Mesendoderm (in vitro differentiated cells): ENCODE results near the gene ADAMTSL1.

Source experiments
- DNase-seq: peaks from one replicate; pipeline ENCODE4 v3.0.0; 2013
- H2AK5ac ChIP-seq: 2 replicates; pipeline ENCODE4 v1.6.1; 2013; ENCODE audit warnings: low read length, inconsistent platforms
- H2BK120ac ChIP-seq: 2 replicates; pipeline ENCODE4 v1.6.1; 2013; ENCODE audit warnings: low read depth, mild to moderate bottlenecking, low read length, moderate library complexity, mixed read lengths
- H2BK15ac ChIP-seq: replicated peaks from 2 replicates; pipeline ENCODE4 v1.6.1; 2013; ENCODE audit warnings: low read depth, mild to moderate bottlenecking, moderate library complexity
- H2BK5ac ChIP-seq: 2 replicates; pipeline ENCODE4 v1.6.1; 2013; ENCODE audit warnings: low read length, inconsistent platforms
- H3K18ac ChIP-seq: 2 replicates; pipeline ENCODE4 v1.6.1; 2013; ENCODE audit warnings: mild to moderate bottlenecking, low read length, mixed read lengths
- H3K23ac ChIP-seq: one replicate; pipeline ENCODE4 v1.6.1; 2013; ENCODE audit warnings: low read length
- H3K27ac ChIP-seq: 2 replicates; pipeline ENCODE4 v1.5.1; 2013; ENCODE audit warnings: low read depth, mild to moderate bottlenecking, inconsistent platforms, low read length, moderate library complexity
- H3K27me3 ChIP-seq: 2 replicates; pipeline ENCODE4 v1.6.1; 2013; ENCODE audit warnings: low read length, control low read depth, mild to moderate bottlenecking, inconsistent platforms; ENCODE audit not compliant: insufficient read depth, poor library complexity
- H3K36me3 ChIP-seq: 2 replicates; pipeline ENCODE4 v1.6.1; 2013; ENCODE audit warnings: low read length, inconsistent platforms; ENCODE audit not compliant: control insufficient read depth, insufficient read depth
- H3K4ac ChIP-seq: one replicate; pipeline ENCODE4 v1.6.1; 2013; ENCODE audit warnings: low read depth, mild to moderate bottlenecking, low read length, moderate library complexity
- H3K4me1 ChIP-seq: 2 replicates; pipeline ENCODE4 v1.6.1; 2013; ENCODE audit warnings: low read depth, low read length, inconsistent platforms; ENCODE audit not compliant: control insufficient read depth
- H3K4me2 ChIP-seq: 2 replicates; pipeline ENCODE4 v1.6.1; 2013; ENCODE audit warnings: low read length
- H3K4me3 ChIP-seq: 2 replicates; pipeline ENCODE4 v1.5.1; 2013; ENCODE audit warnings: mild to moderate bottlenecking, low read length
- H3K56ac ChIP-seq: one replicate; pipeline ENCODE4 v1.6.1; 2013; ENCODE audit warnings: low read length
- H3K79me1 ChIP-seq: 2 replicates; pipeline ENCODE4 v1.6.1; 2013; ENCODE audit warnings: low read length, inconsistent platforms
- H3K79me2 ChIP-seq: 2 replicates; pipeline ENCODE4 v1.6.1; 2013; ENCODE audit warnings: mild to moderate bottlenecking, low read length; ENCODE audit not compliant: control insufficient read depth, insufficient read depth
- H3K9ac ChIP-seq: 2 replicates; pipeline ENCODE4 v1.6.1; 2013; ENCODE audit warnings: low read length, inconsistent platforms
- H4K5ac ChIP-seq: one replicate; pipeline ENCODE4 v1.6.1; 2013; ENCODE audit warnings: low read length
- H4K8ac ChIP-seq: one replicate; pipeline ENCODE4 v1.6.1; 2013; ENCODE audit warnings: low read depth, mild to moderate bottlenecking, control low read depth, low read length, moderate library complexity
- WGBS: extraction: QIAGEN DNeasy Blood & Tissue Kit; methylation state at CpG from one replicate; pipeline ENCODE4 v1.1.7; 2013; ENCODE audit warnings: low lambda C conversion rate, missing lambda C conversion rate; ENCODE audit not compliant: insufficient coverage; ENCODE audit errors: extremely low coverage; 5-methylcytosine and 5-hydroxymethylcytosine counted together

ADAMTSL1 gene

GRCh38 chr9:18855656-18856055 is 381.7 kb downstream of the ADAMTSL1 start:
- Histone ChIP-seq H3K27ac (no peak overlapping the region), H2BK15ac (no peak overlapping the region), H3K79me2 (no peaks in the 10 kb centered on the region), H3K9ac (no peak overlapping the region), H2BK120ac (no peak overlapping the region), H3K56ac (no peak overlapping the region), H4K8ac (no peak overlapping the region), H3K18ac (no peak overlapping the region), H2AK5ac (no peak overlapping the region), H3K79me1 (no peaks in the 10 kb centered on the region), H2BK5ac (no peak overlapping the region), H3K4me3 (no peak overlapping the region), H4K5ac (no peak overlapping the region), H3K4me2 (no peak overlapping the region), H3K23ac (no peak overlapping the region), H3K4me1 (no peaks in the 10 kb centered on the region), H3K36me3 (no peaks in the 10 kb centered on the region), H3K4ac (no peak overlapping the region), H3K27me3 (no peaks in the 10 kb centered on the region)
- no peak for DNase-seq
- WGBS, result no CpG with 5 or more reads among the region's 2 CpGs

GRCh38 chr9:18857334-18857733 is 383.4 kb downstream of the ADAMTSL1 start:
- Histone ChIP-seq H3K4ac (no peak overlapping the region), H3K9ac (no peak overlapping the region), H3K27me3 (no peaks in the 10 kb centered on the region), H3K27ac (no peak overlapping the region), H3K79me2 (no peaks in the 10 kb centered on the region), H2AK5ac (no peak overlapping the region), H2BK5ac (no peak overlapping the region), H3K56ac (no peak overlapping the region), H3K4me1 (no peaks in the 10 kb centered on the region), H4K5ac (no peak overlapping the region), H3K4me2 (no peak overlapping the region), H3K79me1 (no peaks in the 10 kb centered on the region), H3K18ac (no peak overlapping the region), H2BK120ac (no peak overlapping the region), H3K23ac (no peak overlapping the region), H3K36me3 (no peaks in the 10 kb centered on the region), H2BK15ac (no peak overlapping the region), H3K4me3 (no peak overlapping the region), H4K8ac (no peak overlapping the region)
- WGBS, result no CpG with 5 or more reads among the region's 4 CpGs
- DNase-seq, result no peak

- Histone ChIP-seq H3K9ac (no peak overlapping the region), H3K18ac (no peak overlapping the region), H3K4me1 (no peaks in the 10 kb centered on the region), H3K4ac (no peak overlapping the region), H3K4me2 (no peak overlapping the region), H4K8ac (no peak overlapping the region), H3K27me3 (no peaks in the 10 kb centered on the region), H3K4me3 (no peak overlapping the region), H3K79me2 (no peaks in the 10 kb centered on the region), H2BK15ac (no peak overlapping the region), H2BK120ac (no peak overlapping the region), H2BK5ac (no peak overlapping the region), H3K79me1 (no peaks in the 10 kb centered on the region), H3K36me3 (no peaks in the 10 kb centered on the region), H4K5ac (no peak overlapping the region), H3K23ac (no peak overlapping the region), H3K56ac (no peak overlapping the region), H3K27ac (no peak overlapping the region), H2AK5ac (no peak overlapping the region)
- no peak for DNase-seq
- WGBS, result no CpG with 5 or more reads among the region's 1 CpG
Observed at GRCh38 chr9:18857769-18858168, 383.8 kb downstream of the ADAMTSL1 start.

- Histone ChIP-seq H3K4me3 (no peak overlapping the region), H2BK120ac (no peak overlapping the region), H2BK15ac (no peak overlapping the region), H2AK5ac (no peak overlapping the region), H3K4ac (no peak overlapping the region), H3K79me1 (no peaks in the 10 kb centered on the region), H3K56ac (no peak overlapping the region), H3K4me2 (no peak overlapping the region), H3K27me3 (no peaks in the 10 kb centered on the region), H3K36me3 (no peaks in the 10 kb centered on the region), H3K79me2 (no peaks in the 10 kb centered on the region), H3K18ac (no peak overlapping the region), H3K23ac (no peak overlapping the region), H3K27ac (no peak overlapping the region), H4K5ac (no peak overlapping the region), H2BK5ac (no peak overlapping the region), H3K4me1 (no peaks in the 10 kb centered on the region), H3K9ac (no peak overlapping the region), H4K8ac (no peak overlapping the region)
- peak; percentile 44 for DNase-seq
- no CpG with 5 or more reads among the region's 14 CpGs for WGBS
Observed at GRCh38 chr9:18861609-18862544, 387.9 kb downstream of the ADAMTSL1 start.

GRCh38 chr9:18863791-18864190 is 389.8 kb downstream of the ADAMTSL1 start:
- Histone ChIP-seq H3K79me1 (no peaks in the 10 kb centered on the region), H3K79me2 (no peaks in the 10 kb centered on the region), H3K18ac (no peak overlapping the region), H3K4ac (no peak overlapping the region), H3K56ac (no peak overlapping the region), H3K27me3 (no peaks in the 10 kb centered on the region), H2BK15ac (no peak overlapping the region), H4K5ac (no peak overlapping the region), H3K36me3 (no peaks in the 10 kb centered on the region), H3K23ac (no peak overlapping the region), H3K4me2 (no peak overlapping the region), H3K4me1 (no peaks in the 10 kb centered on the region), H2BK5ac (no peak overlapping the region), H3K4me3 (no peak overlapping the region), H3K27ac (no peak overlapping the region), H2AK5ac (no peak overlapping the region), H2BK120ac (no peak overlapping the region), H4K8ac (peak overlapping the region; percentile 40), H3K9ac (no peak overlapping the region)
- WGBS, result no CpG with 5 or more reads among the region's 4 CpGs
- DNase-seq, result no peak
